DND-41 (cell line): ENCODE results near the gene SH3TC1.

ENCODE experiments used
- ATAC-seq: fragments of 200-7000 bp; cut with Tn5 transposase; 3 replicates; pipeline ENCODE4 v1.9.1; 2021; ENCODE audit warnings: low read depth; ENCODE audit not compliant: insufficient read depth
- DNase-seq: peaks from one replicate; pipeline ENCODE4 v3.0.0-alpha.2; 2020
- H2AFZ ChIP-seq: 2 replicates; pipeline ENCODE4 v1.6.0; 2012; ENCODE audit warnings: low read depth, low read length
- H3K27ac ChIP-seq: 2 replicates; pipeline ENCODE4 v1.5.1; 2012; ENCODE audit warnings: low read length, inconsistent platforms
- H3K27me3 ChIP-seq: fragments of 200-600 bp; sonication (generic); 2 replicates; pipeline ENCODE4 v1.6.0; 2012; ENCODE audit warnings: low read length, mild to moderate bottlenecking, inconsistent platforms; ENCODE audit not compliant: insufficient read depth, poor library complexity
- H3K36me3 ChIP-seq: 2 replicates; pipeline ENCODE4 v1.5.1; 2012; ENCODE audit warnings: low read length, inconsistent platforms; ENCODE audit not compliant: insufficient read depth
- H3K4me1 ChIP-seq: 2 replicates; pipeline ENCODE4 v1.5.1; 2012; ENCODE audit warnings: mild to moderate bottlenecking, low read length; ENCODE audit not compliant: insufficient read depth
- H3K4me2 ChIP-seq: 2 replicates; pipeline ENCODE4 v1.6.0; 2012; ENCODE audit warnings: mild to moderate bottlenecking, moderate library complexity, low read length, inconsistent platforms; ENCODE audit not compliant: insufficient read depth
- H3K4me3 ChIP-seq, 2 experiments: fragments of 200-600 bp in 1 of 2; shearing (Covaris generic) in 1 of 2; 2 replicates each; pipeline ENCODE4 v1.5.1; 2012 to 2016; ENCODE audit warnings: inconsistent platforms in 2 of 2, low read length in 2 of 2, mild to moderate bottlenecking in 2 of 2, low read depth in 1 of 2, moderate library complexity in 1 of 2
- H3K79me2 ChIP-seq: 2 replicates; pipeline ENCODE4 v1.6.0; 2012; ENCODE audit warnings: low read length, inconsistent platforms; ENCODE audit not compliant: insufficient read depth
- H3K9ac ChIP-seq: 2 replicates; pipeline ENCODE4 v1.6.0; 2012; ENCODE audit warnings: low read depth, mild to moderate bottlenecking, inconsistent platforms, low read length, moderate library complexity
- H3K9me3 ChIP-seq: 2 replicates; pipeline ENCODE4 v1.5.1; 2012; ENCODE audit warnings: low read length, moderate library complexity, mild to moderate bottlenecking, inconsistent platforms; ENCODE audit not compliant: insufficient read depth, severe bottlenecking
- H4K20me1 ChIP-seq: 2 replicates; pipeline ENCODE4 v1.6.0; 2012; ENCODE audit warnings: low read length; ENCODE audit not compliant: insufficient read depth
- CTCF ChIP-seq: IDR thresholded peaks from 2 replicates; pipeline ENCODE4 v1.5.1; 2012; ENCODE audit warnings: borderline replicate concordance, low read length, moderate library complexity, mild to moderate bottlenecking; ENCODE audit not compliant: poor library complexity, severe bottlenecking; ENCODE audit errors: extremely low read depth
- EZH2 ChIP-seq: IDR thresholded peaks from 3 replicates; pipeline ENCODE4 v1.6.1; 2012; ENCODE audit warnings: borderline replicate concordance, low read depth, mild to moderate bottlenecking, moderate library complexity, low read length, inconsistent platforms; ENCODE audit not compliant: severe bottlenecking

Gene SH3TC1

GRCh38 chr4:8236106-8236919 is 37.2 kb downstream of the SH3TC1 start:
- Histone ChIP-seq H3K27me3 (no peaks in the 10 kb centered on the region), H2AFZ (no peak overlapping the region), H3K36me3 (peaks cover 35% of the 10 kb centered on the region), H3K79me2 (no peaks in the 10 kb centered on the region), H3K4me2 (no peak overlapping the region), H3K4me1 (no peaks in the 10 kb centered on the region; the same call in 1 of the 2 replicates), H3K27ac (no peak overlapping the region), H3K9ac (no peak overlapping the region), H3K4me3 (no peak overlapping the region), H4K20me1 (peaks cover 8% of the 10 kb centered on the region; the same call in 1 of the 2 replicates), H3K9me3 (no peaks in the 10 kb centered on the region)
- TF ChIP-seq EZH2 (no peak), CTCF (no peak)
- DNase-seq (no peak), ATAC-seq (no peak)

- no peak for TF ChIP-seq CTCF
- no peak for TF ChIP-seq EZH2
- no peaks in the 10 kb centered on the region for H3K79me2 ChIP-seq
- H3K27ac ChIP-seq = no peak overlapping the region
- no peak overlapping the region for H3K9ac ChIP-seq
- no peaks in the 10 kb centered on the region; the same call in 1 of the 2 replicates for H3K4me1 ChIP-seq
- ATAC-seq = no peak
- H3K9me3 ChIP-seq = no peaks in the 10 kb centered on the region
- no peak for DNase-seq
- no peak overlapping the region for H3K4me3 ChIP-seq
- peaks cover 35% of the 10 kb centered on the region for H3K36me3 ChIP-seq
- no peak overlapping the region for H2AFZ ChIP-seq
- H4K20me1 ChIP-seq = peaks cover 8% of the 10 kb centered on the region; the same call in 1 of the 2 replicates
- H3K4me2 ChIP-seq = no peak overlapping the region
- H3K27me3 ChIP-seq = no peaks in the 10 kb centered on the region
Observed at GRCh38 chr4:8236920-8237195, 37.8 kb downstream of the SH3TC1 start.

GRCh38 chr4:8237256-8237989 is 38.3 kb downstream of the SH3TC1 start:
- Histone ChIP-seq H2AFZ (no peak overlapping the region), H4K20me1 (peaks cover 8% of the 10 kb centered on the region; the same call in 1 of the 2 replicates), H3K9me3 (no peaks in the 10 kb centered on the region), H3K9ac (no peak overlapping the region), H3K27me3 (no peaks in the 10 kb centered on the region), H3K36me3 (peaks cover 32% of the 10 kb centered on the region), H3K27ac (no peak overlapping the region), H3K4me2 (no peak overlapping the region), H3K79me2 (no peaks in the 10 kb centered on the region), H3K4me3 (no peak overlapping the region), H3K4me1 (no peaks in the 10 kb centered on the region; the same call in 1 of the 2 replicates)
- no peak for DNase-seq
- no peak for TF ChIP-seq EZH2
- TF ChIP-seq CTCF = no peak
- ATAC-seq = no peak
